CD4-positive, alpha-beta T cell (primary cell): Measurements from ENCODE around the gene HSH2D. TPM values are rescaled to one million over a fixed set of nuclear protein-coding genes. Genes with fewer than 3 reads are reported as not detected.

ENCODE experiments used
- ATAC-seq: fragments of 200-7000 bp; cut with Tn5 transposase; one replicate; pipeline ENCODE4 v1.10.0; 2022; ENCODE audit warnings: mild to moderate bottlenecking; ENCODE audit not compliant: poor library complexity
- CTCF ChIA-PET: fragments of 350-600 bp; sonication (Branson Sonifier 250); formaldehyde crosslinking; loops from one replicate; lab custom pipeline; 2021; ENCODE audit warnings: antibody characterized with exemption, inconsistent platforms; lab: Charles Lee
- POLR2A ChIA-PET: fragments of 350-600 bp; sonication (Branson Sonifier 250); formaldehyde crosslinking; loops from one replicate; lab custom pipeline; 2021; ENCODE audit warnings: antibody characterized with exemption, inconsistent platforms; lab: Charles Lee
- DNase-seq, 14 experiments: peaks; one replicate each; pipeline ENCODE4 v3.0.0-alpha.2; 2013 to 2020; ENCODE audit warnings: mixed read lengths in 2 of 14
- H3K27ac ChIP-seq, 2 donors: one replicate each; pipeline versions ENCODE4 v1.5.1 to v1.7.0; 2013; ENCODE audit warnings: low read length in 2 of 2, low read depth in 1 of 2, mild to moderate bottlenecking in 1 of 2
- H3K27me3 ChIP-seq, 2 experiments: 1 replicate in 1 of 2; 2 replicates in 1 of 2; pipeline versions ENCODE4 v1.6.1 to v1.7.0; 2013; ENCODE audit warnings: low read length in 2 of 2, control low read depth in 1 of 2, mild to moderate bottlenecking in 1 of 2, moderate library complexity in 1 of 2; ENCODE audit not compliant: insufficient read depth in 2 of 2, control insufficient read depth in 1 of 2
- H3K36me3 ChIP-seq: one replicate; pipeline ENCODE4 v1.6.1; 2013; ENCODE audit warnings: low read length, control low read depth; ENCODE audit not compliant: insufficient read depth
- H3K4me1 ChIP-seq: one replicate; pipeline ENCODE4 v1.6.1; 2013; ENCODE audit warnings: low read length, control low read depth; ENCODE audit not compliant: insufficient read depth
- H3K4me3 ChIP-seq: one replicate; pipeline ENCODE4 v1.5.1; 2013; ENCODE audit warnings: mild to moderate bottlenecking, low read length, moderate library complexity
- H3K9me3 ChIP-seq, 2 experiments: 1 replicate in 1 of 2; 2 replicates in 1 of 2; pipeline versions ENCODE4 v1.6.1 to v1.7.0; 2013; ENCODE audit warnings: low read length in 2 of 2, mild to moderate bottlenecking in 2 of 2, control low read depth in 1 of 2, moderate library complexity in 1 of 2; ENCODE audit not compliant: control insufficient read depth in 1 of 2, insufficient read depth in 1 of 2
- H3K27ac Mint-ChIP-seq: one replicate; pipeline ENCODE4 v1.8.0; 2020; ENCODE audit warnings: mixed read lengths
- H3K27me3 Mint-ChIP-seq: one replicate; pipeline ENCODE4 v1.8.0; 2021; ENCODE audit warnings: mixed read lengths
- H3K36me3 Mint-ChIP-seq: one replicate; pipeline ENCODE4 v1.8.0; 2021; ENCODE audit warnings: low read depth, mixed read lengths
- H3K4me1 Mint-ChIP-seq: one replicate; pipeline ENCODE4 v1.8.0; 2021; ENCODE audit warnings: low read depth, mixed read lengths
- H3K4me3 Mint-ChIP-seq: one replicate; pipeline ENCODE4 v1.8.0; 2020; ENCODE audit warnings: mild to moderate bottlenecking, mixed read lengths
- H3K9me3 Mint-ChIP-seq: one replicate; pipeline ENCODE4 v1.8.0; 2020; ENCODE audit warnings: mixed read lengths
- CTCF ChIP-seq: fragments of 200-600 bp; IDR thresholded peaks from one replicate; pipeline ENCODE4 v1.8.0; 2022; ENCODE audit warnings: antibody characterized with exemption, mild to moderate bottlenecking
- intact Hi-C, 2 experiments: fragments of 100-400 bp; cut with DNase I in 1 of 2; cut with micrococcal nuclease in 1 of 2; formaldehyde crosslinking; loops; one replicate each; pipeline versions ENCODE4 v1.15.1 to v1.9.0; 2023 to 2025; cut with DNase I, micrococcal nuclease
- total RNA-seq, 174 experiments: library from RNA in 2 of 174; stranded (reverse) in 2 of 174; gene quantifications; one replicate each; pipeline ENCODE4 v1.2.3 and lab custom pipeline; 2021 to 2026

HSH2D gene
- total RNA-seq, 2 experiments from 2014 or later, result 46.0 to 46.9 TPM

GRCh38 chr19:16135430-16136127 lies 7.9 kb upstream of the HSH2D start:
- no peaks in the 10 kb centered on the region for H3K27me3 ChIP-seq
- Mint-ChIP-seq H3K4me1 (no peaks in the 10 kb centered on the region), H3K4me3 (no peak overlapping the region), H3K27ac (peak overlapping the region; percentile 47), H3K9me3 (no peaks in the 10 kb centered on the region), H3K27me3 (no peaks in the 10 kb centered on the region), H3K36me3 (peaks cover 46% of the 10 kb centered on the region)
- DNase-seq (no peak), ATAC-seq (no peak)
- H3K27ac ChIP-seq, result no peak overlapping the region
- H3K4me3 ChIP-seq, result no peak overlapping the region
- peaks cover 34% of the 10 kb centered on the region for H3K36me3 ChIP-seq
- no peak for TF ChIP-seq CTCF
- peaks cover 7% of the 10 kb centered on the region for H3K4me1 ChIP-seq
- ChIA-PET POLR2A (no interaction called here), CTCF (no interaction called here)
- no peaks in the 10 kb centered on the region for H3K9me3 ChIP-seq
- intact Hi-C loops, result no loop called here

GRCh38 chr19:16136185-16136999 lies 7.1 kb upstream of the HSH2D start:
- POLR2A ChIA-PET, result no interaction called here
- intact Hi-C loops, result no loop called here
- CTCF ChIA-PET, result no interaction called here

GRCh38 chr19:16139752-16140151 lies 3.7 kb upstream of the HSH2D start:
- H3K9me3 Mint-ChIP-seq, result no peaks in the 10 kb centered on the region
- peaks cover 15% of the 10 kb centered on the region for H3K36me3 Mint-ChIP-seq
- peak overlapping the region; percentile 27 for H3K27ac Mint-ChIP-seq
- intact Hi-C loops, result no loop called here
- ChIA-PET CTCF (no interaction called here), POLR2A (interaction anchor here (1.2 kb wide), 1 partner anchor 303 kb away, joined by 3 read pairs; no protein-coding TSS in a partner anchor)
- Histone ChIP-seq H3K9me3 (no peaks in the 10 kb centered on the region), H3K36me3 (no peaks in the 10 kb centered on the region), H3K27ac (no peak overlapping the region), H3K4me1 (peaks cover 33% of the 10 kb centered on the region), H3K27me3 (no peaks in the 10 kb centered on the region), H3K4me3 (no peak overlapping the region)
- no peak overlapping the region for H3K4me3 Mint-ChIP-seq
- TF ChIP-seq CTCF, result no peak
- DNase-seq, result peak in 1 of 14 experiments; percentile 25
- no peaks in the 10 kb centered on the region for H3K27me3 Mint-ChIP-seq
- peaks cover 17% of the 10 kb centered on the region for H3K4me1 Mint-ChIP-seq
- no peak for ATAC-seq

More at GRCh38 chr19:16136185-16136999, 7.1 kb upstream of the HSH2D start:
- H3K27ac ChIP-seq, result no peak overlapping the region
- peak overlapping the region; percentile 47 for H3K27ac Mint-ChIP-seq
- peaks cover 28% of the 10 kb centered on the region for H3K36me3 ChIP-seq
- peak in 1 of 14 experiments; percentile 32 for DNase-seq
- H3K4me1 ChIP-seq, result peaks cover 7% of the 10 kb centered on the region
- no peak overlapping the region for H3K4me3 Mint-ChIP-seq
- no peak for ATAC-seq
- no peaks in the 10 kb centered on the region for H3K4me1 Mint-ChIP-seq
- TF ChIP-seq CTCF, result no peak
- H3K9me3 Mint-ChIP-seq, result no peaks in the 10 kb centered on the region
- no peak overlapping the region for H3K4me3 ChIP-seq
- H3K9me3 ChIP-seq, result no peaks in the 10 kb centered on the region
- no peaks in the 10 kb centered on the region for H3K27me3 ChIP-seq
- no peaks in the 10 kb centered on the region for H3K27me3 Mint-ChIP-seq
- peaks cover 38% of the 10 kb centered on the region for H3K36me3 Mint-ChIP-seq
